Measurements from ENCODE around the gene GAL3ST3.

GAL3ST3 gene

DNA sequence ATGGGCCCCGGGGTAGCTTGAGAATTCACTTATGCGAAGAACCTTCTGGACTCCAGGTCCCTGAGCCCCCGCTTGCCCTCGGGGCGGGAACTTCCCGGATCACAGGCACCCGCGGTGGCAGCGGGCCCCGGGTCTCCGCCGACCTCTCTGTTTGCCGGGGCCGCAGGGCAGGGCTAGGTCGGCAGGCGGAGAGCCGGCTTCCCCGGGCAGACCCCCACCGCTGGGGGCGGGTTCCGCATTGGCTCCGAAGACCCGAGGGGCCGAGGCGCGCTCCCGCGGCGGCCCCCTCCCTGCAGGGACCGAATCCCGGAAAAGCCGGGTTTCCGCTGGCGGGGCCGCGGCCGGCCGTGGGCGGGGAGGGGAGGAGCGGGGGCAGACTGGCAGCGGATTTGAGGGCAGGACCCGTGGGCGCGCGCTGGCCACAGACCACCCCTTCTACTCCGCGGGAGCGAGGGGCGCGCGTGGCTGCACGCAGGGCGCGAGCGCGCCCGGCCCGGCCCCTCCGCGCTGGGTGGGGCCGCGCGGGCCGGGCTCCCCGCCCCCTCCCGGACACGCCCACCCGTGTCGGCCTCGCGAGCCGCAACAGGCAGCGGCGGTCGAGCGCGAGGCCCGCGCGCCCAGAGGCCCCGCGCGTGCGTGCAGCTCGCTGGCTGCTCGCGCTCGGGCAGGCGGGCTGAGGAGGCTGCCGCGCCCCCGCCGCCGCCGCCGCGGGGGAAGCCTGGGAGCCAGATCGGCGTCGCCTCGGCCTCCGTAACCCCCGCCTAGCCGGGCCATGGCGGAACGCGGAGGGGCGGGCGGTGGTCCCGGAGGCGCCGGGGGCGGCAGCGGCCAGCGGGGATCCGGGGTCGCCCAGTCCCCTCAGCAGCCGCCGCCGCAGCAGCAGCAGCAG is 21.0 kb upstream of the GAL3ST3 start, which contains the start of gene PACS1:
PACS1 (plus strand) TSS at position 558 of the 889 bp plus-strand sequence; CDS start at position 773, 215 bp downstream.
- peak; percentile 56 to 60 for DNase-seq (ENCODE audit: low read depth in 2 of 2)

DNA sequence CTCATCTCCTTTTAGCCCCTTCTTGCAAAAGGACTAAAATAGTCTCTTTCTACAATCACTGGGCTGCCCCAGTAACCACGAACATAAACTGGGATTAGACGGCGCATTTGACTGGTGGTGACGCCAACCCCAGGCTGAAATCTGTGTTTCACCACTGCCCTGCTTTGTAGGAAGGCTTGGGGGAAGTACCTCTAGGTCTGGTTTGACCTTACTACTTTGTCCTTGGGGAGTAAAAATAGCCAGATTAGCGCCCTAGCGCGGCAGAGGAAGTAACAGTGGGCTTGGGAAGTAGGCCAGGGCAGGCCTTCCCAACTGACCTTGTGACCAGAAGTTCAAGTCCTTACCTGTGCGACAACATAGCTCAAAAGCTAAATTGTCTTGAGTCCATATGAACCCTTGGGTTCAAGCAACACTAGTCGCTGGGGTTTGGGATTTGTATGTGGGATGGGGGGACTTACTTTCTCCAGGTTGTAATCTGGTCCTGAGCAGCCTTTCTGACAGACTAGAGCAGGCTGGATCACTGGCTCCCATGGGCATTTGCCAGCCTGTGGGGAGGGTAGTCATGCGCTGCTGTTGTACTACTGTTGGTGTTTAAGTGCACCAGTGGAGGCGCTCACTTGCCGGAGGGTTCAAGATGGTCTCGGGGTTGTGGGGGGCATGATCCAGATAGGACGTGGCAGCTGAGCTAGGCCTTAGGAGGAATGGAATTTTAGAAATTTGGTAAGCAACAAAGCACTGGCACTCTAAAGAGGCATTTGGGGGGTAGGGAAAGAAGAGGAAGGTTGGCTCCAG is 20.2 kb upstream of the GAL3ST3 start:
- no peak for DNase-seq (ENCODE audit: low read depth in 2 of 2)

DNA sequence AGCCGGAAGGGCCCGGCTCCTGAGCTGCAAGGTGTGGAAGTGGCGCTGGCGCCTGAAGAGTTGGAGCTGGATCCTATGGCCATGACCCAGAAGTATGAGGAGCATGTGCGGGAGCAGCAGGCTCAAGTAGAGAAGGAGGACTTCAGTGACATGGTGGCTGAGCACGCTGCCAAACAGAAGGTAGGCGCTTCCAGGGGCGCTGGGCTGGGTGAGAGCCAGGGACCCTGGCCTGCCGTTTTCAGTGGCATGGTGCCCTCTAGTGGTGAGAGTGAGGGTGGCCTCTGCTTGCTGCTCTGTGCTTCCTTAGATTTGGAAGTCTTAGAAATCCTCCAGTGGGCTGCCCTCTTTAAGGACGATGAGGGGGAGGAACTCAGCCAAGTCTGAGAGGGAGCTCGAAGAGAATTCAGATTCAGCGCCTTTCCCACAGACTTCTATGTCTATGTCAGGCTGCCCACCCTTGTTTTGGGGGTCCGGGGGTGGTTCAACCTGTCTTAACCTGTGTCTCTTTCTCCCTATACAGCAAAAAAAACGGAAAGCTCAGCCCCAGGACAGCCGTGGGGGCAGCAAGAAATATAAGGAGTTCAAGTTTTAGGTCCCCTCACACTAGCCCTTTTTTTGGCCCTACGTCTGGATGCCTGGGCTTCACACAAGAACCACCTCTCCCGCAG is 19.3 kb upstream of the GAL3ST3 start:
- DNase-seq (ENCODE audit: low read depth in 2 of 2), result peak; percentile 63 to 65

DNA sequence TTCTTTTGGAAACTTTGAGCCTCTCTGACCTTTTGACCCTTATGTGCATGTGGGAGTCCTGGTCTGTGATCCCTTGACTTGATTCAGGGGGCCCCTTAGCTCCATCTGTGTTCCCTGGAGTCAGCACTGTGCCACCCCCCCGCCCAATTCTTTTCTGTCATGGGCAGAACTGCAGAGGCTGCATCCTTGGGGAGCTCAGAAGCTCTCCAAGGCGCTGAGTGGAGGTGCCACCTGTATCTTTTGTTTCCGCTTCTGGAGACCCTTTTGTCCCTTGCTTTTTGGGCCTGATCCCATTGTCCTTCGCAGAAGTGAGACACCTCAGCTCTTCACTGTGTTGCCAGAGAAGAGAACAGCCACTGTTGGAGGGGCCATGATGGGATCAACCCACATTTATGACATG is 18.7 kb upstream of the GAL3ST3 start:
- DNase-seq (ENCODE audit: low read depth in 2 of 2), result no peak

DNA sequence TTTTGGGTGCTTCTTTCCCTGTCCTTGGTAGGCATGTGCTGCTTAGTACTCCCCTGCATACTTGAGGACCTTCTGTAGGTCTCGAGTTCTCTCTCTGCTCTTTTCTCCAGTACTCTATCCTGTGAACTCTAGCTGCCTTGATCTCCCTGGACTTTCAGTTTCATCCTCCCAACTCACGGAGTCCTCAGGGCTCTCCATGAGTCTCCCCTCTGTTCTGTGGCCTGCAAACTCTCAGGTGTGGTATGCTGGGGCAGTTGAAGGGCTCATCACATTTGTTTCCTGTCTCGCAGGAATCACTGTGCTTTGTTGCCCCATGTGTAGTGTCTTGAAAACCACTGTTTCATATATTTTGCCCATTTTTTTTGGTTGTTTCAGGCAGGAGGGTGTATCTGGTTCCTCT is 17.8 kb upstream of the GAL3ST3 start:
- DNase-seq (ENCODE audit: low read depth in 2 of 2), result no peak

DNA sequence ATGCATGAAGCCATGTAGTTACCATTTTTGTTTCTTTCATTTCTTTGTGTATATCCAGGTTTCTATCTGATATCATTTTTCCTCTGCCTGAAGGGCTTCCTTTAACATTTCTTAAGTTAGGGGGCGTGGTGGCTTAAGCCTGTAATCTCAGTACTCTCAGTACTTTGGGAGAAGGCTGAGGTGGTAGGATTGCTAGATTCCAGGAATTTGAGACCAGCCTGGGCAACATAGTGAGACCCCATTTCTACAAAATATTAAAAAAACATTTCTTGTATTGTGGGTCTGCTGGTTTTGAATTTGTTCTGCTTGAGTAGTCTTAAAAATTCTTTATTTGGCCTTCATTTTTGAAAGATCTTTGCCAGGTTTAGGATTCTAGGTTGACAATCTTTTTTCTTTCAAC is 15.6 kb upstream of the GAL3ST3 start:
- no peak for DNase-seq (ENCODE audit: low read depth in 2 of 2)

DNA sequence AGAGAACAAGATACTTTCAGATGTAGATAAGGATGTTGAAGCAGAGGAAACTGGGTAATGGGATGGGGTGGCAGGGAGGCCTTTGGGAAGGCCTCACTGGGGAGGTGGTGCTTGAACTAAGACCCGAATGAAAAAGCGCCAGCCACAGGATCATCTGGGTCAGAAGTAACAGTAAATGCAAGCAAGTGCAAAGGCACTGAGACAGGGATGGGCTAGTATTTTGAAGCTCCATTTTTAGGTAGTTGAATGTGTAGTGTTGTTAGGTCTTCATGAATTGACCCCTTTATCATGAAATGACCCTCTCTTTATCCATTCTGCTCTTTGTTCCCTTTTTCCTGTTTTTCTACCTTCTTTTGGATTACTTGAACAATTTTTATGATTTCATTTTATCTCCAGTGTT is 14.9 kb upstream of the GAL3ST3 start:
- no peak for DNase-seq (ENCODE audit: low read depth in 2 of 2)

DNA sequence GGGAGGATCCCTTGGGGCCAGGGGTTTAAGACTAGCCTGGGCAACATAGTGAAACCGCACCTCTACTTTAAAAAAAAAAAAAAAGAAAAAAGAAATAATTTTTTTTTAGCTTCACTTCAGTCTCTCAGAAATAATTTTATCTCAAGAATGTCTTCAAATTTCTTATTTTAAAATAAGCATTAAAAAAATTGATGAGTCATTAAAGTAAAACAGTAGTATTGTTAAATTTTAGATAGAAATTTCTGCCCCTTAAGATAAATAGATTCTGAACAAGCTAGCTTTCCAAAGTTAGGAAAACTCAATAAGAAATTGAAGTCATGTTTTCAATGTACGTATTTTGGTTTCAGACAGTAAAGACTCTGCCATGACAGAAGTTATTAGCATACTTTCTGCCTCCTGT is 13.4 kb upstream of the GAL3ST3 start:
- no peak for DNase-seq (ENCODE audit: low read depth in 2 of 2)

DNA sequence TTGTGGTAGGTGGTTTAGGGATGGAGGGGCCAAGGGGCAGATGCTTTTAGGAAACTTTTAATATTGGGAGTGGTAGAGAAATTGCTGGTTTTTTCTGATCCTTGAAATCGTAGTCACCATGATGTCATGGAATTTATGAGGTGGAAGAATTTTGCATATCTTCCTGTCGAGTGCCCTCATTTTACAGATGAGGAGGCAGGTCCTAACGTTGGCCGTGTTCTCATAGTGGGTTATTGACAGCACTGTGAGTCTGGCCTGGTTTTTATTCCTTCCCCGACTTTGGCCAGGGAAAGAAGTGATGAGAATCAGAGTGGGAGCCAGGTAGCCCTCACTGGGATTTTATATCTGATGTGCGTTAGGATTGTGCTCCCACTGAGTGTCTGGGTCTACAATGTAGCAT is 12.3 kb upstream of the GAL3ST3 start:
- DNase-seq (ENCODE audit: low read depth in 2 of 2), result no peak

DNA sequence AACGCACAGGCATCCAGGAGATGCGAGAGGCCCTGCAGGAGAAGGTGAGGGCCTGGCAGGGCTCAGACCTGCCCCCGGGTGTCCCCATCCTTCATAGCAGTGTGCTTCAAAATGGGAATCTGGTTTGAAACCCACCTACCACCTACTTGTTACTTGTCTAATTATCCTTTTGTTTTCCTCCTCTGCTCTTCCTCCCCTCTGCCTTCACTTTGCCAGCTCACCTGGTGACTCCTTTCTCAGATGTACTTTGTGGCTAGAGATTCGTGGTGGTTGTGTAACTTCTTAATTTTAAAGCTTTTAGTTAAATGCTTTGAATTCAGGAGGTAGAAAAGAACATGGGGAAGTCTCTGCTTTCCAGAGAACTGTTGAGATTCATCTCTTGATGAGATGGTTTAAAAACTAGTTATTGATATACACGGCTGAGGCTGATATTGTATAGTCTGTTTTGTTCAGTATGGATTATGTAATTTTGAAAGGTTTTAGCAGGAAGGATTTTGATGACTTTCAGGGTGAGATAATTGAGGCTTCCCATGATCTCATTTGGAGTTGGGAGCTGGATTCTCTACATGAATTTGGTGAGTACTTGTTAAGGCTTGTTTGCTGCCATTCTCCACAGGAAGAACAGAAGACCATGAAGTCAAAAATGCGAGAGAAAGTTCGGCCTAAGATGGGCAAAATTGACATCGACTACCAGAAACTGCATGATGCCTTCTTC is 11.2 kb upstream of the GAL3ST3 start:
- DNase-seq (ENCODE audit: low read depth in 2 of 2), result no peak

DNA sequence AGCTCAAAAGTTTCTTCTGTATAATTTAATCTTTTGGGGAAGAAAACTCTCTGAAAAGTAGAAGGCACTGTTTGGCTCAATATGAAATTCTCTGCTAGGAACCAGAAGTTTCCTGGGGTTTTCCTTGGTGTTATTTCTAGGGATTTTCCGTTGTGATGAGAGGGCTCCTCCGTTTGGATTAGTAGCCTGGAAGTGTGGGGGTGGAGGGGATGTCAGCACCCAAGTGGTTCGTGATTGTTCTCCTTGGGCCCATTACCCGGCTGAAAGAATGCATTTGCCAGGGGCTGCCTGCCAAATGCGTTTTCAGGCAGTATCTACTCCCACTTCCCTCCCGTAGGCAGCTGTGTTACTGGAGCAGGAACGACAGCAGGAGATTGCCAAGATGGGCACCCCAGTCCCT is 7.5 kb upstream of the GAL3ST3 start:
- no peak for DNase-seq (ENCODE audit: low read depth in 2 of 2)

DNA sequence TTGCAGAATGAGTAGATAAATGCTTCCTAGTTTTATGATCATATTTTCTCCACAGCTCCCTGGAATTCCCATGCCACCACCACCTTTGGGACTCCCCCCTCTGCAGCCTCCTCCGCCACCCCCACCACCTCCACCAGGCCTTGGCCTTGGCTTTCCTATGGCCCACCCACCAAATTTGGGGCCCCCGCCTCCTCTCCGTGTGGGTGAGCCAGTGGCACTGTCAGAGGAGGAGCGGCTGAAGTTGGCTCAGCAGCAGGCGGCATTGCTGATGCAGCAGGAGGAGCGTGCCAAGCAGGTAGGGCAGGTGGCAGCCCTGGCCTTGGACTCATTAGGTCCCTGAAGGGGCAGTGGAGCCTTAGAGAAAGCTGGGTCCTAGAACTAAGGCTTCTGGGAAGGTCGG is 6.1 kb upstream of the GAL3ST3 start:
- DNase-seq (ENCODE audit: low read depth in 2 of 2), result no peak

DNA sequence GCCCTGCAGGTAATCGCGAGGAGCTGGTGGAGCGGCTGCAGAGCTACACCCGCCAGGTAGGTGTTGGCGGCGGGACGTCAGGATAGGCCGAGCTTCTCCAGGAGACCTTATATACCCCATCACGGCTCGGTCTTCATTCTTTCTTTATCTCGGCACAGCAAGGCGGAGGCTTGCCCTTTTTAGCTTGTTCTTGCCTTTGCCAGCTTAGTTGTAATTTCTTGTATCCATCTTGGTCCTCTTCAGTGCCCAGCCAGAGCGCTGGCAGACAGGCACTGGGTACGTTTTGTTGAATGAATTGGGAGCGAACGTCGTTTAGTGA is 3.7 kb upstream of the GAL3ST3 start:
- no peak for DNase-seq (ENCODE audit: low read depth in 2 of 2)

DNA sequence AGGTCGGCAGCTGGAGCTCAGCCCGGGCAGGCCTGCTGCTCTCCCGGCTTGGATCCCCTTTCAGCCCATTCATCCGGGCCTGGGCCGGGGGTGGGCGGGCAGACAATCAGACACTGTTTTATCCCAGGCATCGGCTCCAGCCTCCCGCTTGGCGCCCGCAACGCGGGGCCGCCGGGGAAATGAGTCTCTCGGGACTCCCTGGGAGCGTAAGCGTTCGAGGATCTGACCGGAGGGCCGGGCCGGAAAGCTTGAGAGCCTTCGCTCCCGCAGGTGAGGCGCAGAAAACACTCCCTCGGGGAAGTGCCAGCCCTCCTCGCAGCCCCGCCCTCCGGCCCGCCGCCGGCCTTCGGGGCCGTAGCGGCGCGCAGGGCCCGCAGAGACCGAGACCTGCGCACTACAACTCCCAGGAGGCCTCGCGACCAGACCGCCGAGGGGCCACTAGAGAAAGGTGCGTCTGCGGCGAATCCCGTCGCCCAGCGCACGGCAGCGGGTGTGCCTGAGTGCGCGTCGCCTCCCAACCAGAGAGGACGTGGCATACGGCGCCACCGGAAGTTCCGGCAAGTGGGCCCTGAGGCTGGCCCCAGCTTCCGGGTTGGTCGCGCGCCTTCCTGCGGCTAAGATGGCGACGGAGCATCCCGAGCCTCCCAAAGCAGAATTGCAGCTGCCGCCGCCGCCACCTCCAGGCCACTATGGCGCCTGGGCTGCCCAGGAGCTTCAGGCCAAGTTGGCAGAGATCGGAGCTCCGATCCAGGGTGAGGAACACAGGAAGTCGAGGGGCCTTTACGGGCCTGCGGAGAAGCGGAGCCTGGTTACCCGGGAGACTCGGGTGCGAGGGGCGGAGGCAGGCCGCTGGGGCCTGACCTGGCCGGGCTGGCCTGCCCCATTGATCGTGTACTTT is 3.1 kb upstream of the GAL3ST3 start, which contains the start of gene SF3B2:
SF3B2 (plus strand) TSS at position 599 of the 898 bp plus-strand sequence; CDS start at position 620, 21 bp downstream.
- peak; percentile 93 to 97 for DNase-seq (ENCODE audit: low read depth in 2 of 2)

DNA sequence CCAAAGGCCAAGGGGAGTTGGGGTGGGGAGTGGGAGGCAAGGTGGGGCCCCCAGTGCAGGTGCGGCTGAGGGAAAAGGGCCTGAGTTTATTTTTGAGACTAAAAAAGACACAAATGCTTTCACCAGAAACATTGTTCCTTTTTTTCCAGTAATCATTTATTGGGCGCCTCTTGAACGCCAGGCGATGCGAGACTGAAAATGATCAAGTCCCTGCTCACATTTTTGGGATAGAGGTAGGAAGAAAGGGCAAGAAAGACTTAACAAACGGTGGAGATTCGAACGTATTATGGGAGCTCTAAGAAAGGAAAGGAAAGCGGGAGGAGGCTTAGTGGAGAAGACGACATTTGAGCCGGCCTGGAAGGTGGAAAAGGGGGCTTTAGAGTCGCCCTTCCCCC is 2.4 kb upstream of the GAL3ST3 start:
- no peak for DNase-seq (ENCODE audit: low read depth in 2 of 2)

DNA sequence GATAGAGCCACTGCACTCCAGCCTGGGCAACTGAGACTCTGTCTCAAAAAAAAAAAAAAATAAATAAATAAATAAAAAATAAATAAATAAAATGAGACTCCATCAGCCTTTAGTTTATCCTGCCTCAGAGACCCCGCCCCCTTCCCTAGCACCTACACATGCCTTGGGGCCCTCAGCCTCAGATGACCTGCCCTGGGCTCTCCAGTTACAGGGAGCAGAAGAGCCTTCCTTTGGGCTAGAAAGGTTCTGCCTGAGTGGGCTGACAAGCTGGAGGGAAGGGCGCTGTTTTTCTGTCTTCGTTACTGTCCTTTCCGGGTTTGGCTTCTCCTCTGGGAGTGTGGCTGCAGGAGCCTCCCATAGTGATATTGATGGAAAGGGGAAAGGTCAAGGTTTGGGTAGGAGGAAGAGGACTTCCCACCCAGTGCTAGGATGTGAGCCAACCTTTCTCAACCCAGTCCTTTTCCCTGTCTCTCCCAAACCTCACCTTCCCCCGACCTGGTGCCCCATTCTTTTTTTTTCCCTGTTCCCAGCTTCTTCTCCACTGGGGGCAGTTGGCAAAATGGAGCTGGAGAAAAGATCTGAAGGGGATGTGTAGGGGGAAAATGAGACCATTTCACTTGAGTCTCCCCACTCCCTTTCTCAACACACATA is 1.7 kb upstream of the GAL3ST3 start:
- no peak for DNase-seq (ENCODE audit: low read depth in 2 of 2)

DNA sequence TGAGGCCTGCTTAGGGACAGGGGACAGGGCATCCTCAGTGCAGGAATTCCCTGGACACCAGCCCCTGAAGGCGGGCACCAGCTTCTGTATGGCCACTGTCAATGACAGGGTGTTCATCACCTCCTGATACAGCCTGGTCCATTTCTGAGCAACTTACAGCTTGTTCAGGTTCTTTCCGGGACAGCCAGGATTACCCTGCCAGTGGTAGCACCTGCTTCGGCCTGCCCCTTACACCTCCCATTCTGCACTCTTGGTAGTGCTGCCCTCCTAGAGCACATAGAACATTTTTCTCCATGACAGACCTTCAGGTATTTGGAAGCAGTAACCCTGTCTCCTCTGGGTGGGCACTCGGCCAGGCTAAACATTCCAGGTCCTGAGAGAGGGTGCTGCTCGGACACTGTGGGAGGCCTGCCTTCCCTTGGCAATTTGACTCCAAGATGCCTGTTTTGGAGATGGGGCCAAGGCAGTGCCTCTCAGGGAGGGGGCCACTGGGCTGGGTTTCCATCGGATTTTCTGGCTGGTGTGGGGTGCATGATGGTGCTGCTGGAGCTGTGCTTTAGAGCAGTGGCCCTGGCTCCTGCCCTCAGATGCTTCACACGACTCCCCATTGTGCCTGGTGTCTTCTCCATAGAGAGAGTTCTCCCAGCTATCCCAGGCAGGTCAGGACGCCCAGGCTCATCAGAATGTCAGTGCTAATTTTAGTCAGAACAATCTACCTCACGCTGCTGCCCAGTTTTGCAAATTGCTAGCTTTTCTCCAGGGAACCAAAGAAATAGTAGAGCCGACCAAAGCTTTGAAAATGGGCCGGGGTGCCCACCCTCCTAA is 1.2 kb downstream of the GAL3ST3 start:
- DNase-seq (ENCODE audit: low read depth in 2 of 2), result no peak

DNA sequence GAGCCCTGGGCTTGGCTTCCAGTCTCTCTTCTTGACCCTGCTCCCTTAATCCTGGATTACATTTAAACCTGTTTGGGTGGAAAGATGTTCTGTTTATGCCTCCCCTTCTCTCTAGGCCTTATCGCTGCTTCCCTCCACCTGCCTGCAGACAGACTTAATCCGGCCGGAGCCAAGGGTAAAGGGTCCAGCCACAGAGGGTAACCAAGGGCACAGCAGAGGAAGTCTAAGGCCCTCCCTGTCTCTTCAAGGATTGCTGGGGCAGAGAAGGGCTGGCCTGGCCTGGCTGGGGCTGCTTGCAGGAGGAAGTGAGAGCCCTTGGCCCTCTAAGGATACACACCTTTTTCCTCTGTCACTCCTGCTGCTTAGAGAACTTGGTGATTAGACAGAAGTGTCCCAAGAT is 2.1 kb downstream of the GAL3ST3 start:
- DNase-seq (ENCODE audit: low read depth in 2 of 2), result no peak

DNA sequence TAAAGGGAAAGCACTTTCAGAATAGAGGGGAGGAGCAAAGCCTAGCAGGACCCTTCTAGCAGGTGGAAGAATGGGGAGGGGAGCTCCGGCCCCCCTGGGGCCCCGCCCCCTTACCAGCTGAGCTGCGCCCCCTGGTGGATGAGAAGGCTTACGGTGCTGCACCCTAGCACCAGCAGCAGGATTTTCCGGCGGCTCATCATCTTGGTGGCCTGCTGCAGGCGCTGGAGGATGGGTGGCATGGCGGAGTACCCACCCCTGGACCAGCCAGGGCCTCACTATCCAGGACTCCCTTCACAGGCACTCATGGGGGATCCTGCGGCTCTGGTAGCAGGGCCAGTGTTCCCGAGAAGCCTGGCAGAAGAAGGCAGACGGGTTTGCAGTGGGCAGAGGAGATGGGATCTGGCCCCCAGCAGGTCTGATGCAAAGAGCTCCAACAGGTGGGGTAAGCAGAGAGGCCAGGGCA is 3.8 kb downstream of the GAL3ST3 start:
- peak; percentile 78 to 85 for DNase-seq (ENCODE audit: low read depth in 2 of 2)
